HG03064 (cell line): ENCODE measurements around the gene FAM81B.
"Not testable (repeated sequence)": the region's sequence is repeated elsewhere in the genome, so short reads cannot be mapped to it uniquely, and the experiment has no call there.

Experiments
- ATAC-seq: cut with Tn5 transposase; IDR thresholded peaks from one replicate; pipeline ENCODE4 v1.9.1; 2021; ENCODE audit warnings: low read depth; ENCODE audit not compliant: unreplicated experiment

The FAM81B gene

GRCh38 chr5:95390812-95391492 is at the start of gene FAM81B:
Gene FAM81B, plus strand, starts transcription at chr5:95391366. Its CDS starts 24 bp downstream, at chr5:95391390.
- ATAC-seq = no peak

- not testable (repeated sequence) for ATAC-seq
These were observed 49.7 kb upstream of the FAM81B start for GRCh38 chr5:95341444-95341843.

GRCh38 chr5:95347506-95348120 is 43.6 kb upstream of the FAM81B start:
- no peak for ATAC-seq

- no peak for ATAC-seq
These were observed 40.5 kb upstream of the FAM81B start for GRCh38 chr5:95350631-95351030.

- ATAC-seq = no peak
These were observed 38.5 kb upstream of the FAM81B start for GRCh38 chr5:95352691-95353090.

- no peak for ATAC-seq
These were observed 32.8 kb upstream of the FAM81B start for GRCh38 chr5:95358320-95358719.

GRCh38 chr5:95358848-95359247 is 32.3 kb upstream of the FAM81B start:
- ATAC-seq = no peak

- ATAC-seq = not testable (repeated sequence)
These were observed 30.5 kb upstream of the FAM81B start for GRCh38 chr5:95360667-95361066.

GRCh38 chr5:95365302-95366095 is 25.7 kb upstream of the FAM81B start:
- no peak for ATAC-seq

- ATAC-seq = no peak
These were observed 21.4 kb upstream of the FAM81B start for GRCh38 chr5:95369782-95370181.

GRCh38 chr5:95374061-95374460 is 17.1 kb upstream of the FAM81B start:
- ATAC-seq = no peak

GRCh38 chr5:95375591-95375990 is 15.6 kb upstream of the FAM81B start:
- ATAC-seq = no peak

- no peak for ATAC-seq
These were observed 12.0 kb upstream of the FAM81B start for GRCh38 chr5:95379133-95379532.

- no peak for ATAC-seq
These were observed 11.0 kb upstream of the FAM81B start for GRCh38 chr5:95380103-95380628.

GRCh38 chr5:95382801-95383200 is 8.4 kb upstream of the FAM81B start:
- ATAC-seq = no peak

GRCh38 chr5:95384485-95385213 is 6.5 kb upstream of the FAM81B start:
- ATAC-seq = no peak

GRCh38 chr5:95385334-95385733 is 5.8 kb upstream of the FAM81B start:
- no peak for ATAC-seq

- not testable (repeated sequence) for ATAC-seq
These were observed 799 bp downstream of the FAM81B start for GRCh38 chr5:95391965-95392364.

GRCh38 chr5:95392593-95393182 is 1.5 kb downstream of the FAM81B start:
- no peak for ATAC-seq

GRCh38 chr5:95393279-95393678 is 2.1 kb downstream of the FAM81B start:
- no peak for ATAC-seq
